ENCODE results near the gene AZI2.

Gene AZI2

DNA sequence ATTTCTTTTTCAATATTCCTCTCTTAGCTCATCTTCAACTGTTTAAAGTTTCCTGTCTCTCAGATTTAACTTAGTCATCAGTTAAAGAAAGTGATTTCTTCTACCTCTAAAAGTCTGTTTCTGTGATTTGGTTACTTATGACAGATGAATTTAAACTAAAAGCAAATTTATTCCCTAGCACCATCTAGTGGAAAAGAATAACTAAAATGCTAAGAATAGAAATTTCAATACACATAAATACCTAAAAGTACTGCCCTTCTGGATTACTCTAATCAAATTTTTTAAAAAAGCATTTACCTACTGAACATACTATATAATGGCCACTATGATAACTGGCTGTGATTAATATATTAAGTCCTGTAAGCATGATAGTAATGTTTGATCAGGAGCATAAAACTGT, 14.1 kb downstream of the AZI2 start:
- Histone ChIP-seq H3K36me3 (ENCODE audit: control insufficient read depth, insufficient read depth, low read length) (no peaks in the 10 kb centered on the region), H3K27me3 (ENCODE audit: control insufficient read depth, insufficient read depth, low read length) (no peaks in the 10 kb centered on the region), H3K9me3 (ENCODE audit: control insufficient read depth, insufficient read depth, low read length) (no peaks in the 10 kb centered on the region), H3K4me3 (ENCODE audit: low read depth, low read length) (no peak overlapping the region), H3K9ac (ENCODE audit: low read depth, low read length) (no peak overlapping the region), H3K4me1 (ENCODE audit: control insufficient read depth, insufficient read depth, low read length) (no peaks in the 10 kb centered on the region)

DNA sequence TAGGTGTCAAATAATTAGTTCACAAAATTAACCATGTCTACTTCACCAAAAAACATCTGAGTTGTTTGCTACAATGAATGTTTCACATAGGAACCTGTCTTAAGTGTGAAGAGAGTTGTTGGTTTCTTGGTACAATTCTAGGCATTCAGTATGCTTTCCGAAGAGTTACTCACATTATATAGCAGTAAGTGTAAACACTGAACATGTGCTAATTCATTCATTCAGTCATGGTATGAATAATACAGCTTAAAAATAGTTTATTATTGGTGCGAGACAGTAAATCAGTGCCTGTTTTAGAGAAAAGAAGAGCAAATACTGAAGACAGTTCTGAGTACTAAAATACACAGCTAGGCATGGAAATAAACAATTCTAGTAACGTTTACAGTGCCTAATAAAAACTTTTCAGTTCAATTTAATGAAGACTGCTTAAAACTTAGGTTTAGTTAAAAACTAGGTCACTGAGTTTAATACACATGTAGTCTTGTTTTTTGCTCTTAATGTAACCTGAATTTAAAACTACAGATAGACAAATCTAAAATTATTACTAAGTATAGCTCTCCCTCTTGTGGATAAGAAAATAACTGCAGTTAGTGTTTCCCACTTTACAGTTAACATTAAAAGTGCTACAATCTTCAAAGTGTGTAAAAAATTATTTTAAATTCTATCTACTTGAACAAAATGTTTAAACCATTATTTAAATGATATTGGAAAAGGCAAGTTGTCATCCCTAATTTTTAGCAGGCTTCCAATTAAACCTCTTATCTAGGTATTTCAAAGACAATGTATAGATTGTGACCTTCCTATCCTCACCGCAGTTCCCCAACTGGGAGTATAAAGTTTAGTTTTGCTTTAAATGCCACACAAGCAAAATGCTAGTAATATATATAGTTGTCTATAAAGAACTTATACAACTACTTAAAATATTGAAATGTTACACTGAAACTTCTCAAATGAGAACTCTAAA, 20.2 kb downstream of the AZI2 start:
- H3K4me1 ChIP-seq (ENCODE audit: control insufficient read depth, insufficient read depth, low read length) = no peaks in the 10 kb centered on the region
- no peak overlapping the region for H3K4me3 ChIP-seq (ENCODE audit: low read depth, low read length)
- H3K9ac ChIP-seq (ENCODE audit: low read depth, low read length) = no peak overlapping the region
- no peaks in the 10 kb centered on the region for H3K36me3 ChIP-seq (ENCODE audit: control insufficient read depth, insufficient read depth, low read length)
- no peaks in the 10 kb centered on the region for H3K27me3 ChIP-seq (ENCODE audit: control insufficient read depth, insufficient read depth, low read length)
- H3K9me3 ChIP-seq (ENCODE audit: control insufficient read depth, insufficient read depth, low read length) = no peaks in the 10 kb centered on the region

DNA sequence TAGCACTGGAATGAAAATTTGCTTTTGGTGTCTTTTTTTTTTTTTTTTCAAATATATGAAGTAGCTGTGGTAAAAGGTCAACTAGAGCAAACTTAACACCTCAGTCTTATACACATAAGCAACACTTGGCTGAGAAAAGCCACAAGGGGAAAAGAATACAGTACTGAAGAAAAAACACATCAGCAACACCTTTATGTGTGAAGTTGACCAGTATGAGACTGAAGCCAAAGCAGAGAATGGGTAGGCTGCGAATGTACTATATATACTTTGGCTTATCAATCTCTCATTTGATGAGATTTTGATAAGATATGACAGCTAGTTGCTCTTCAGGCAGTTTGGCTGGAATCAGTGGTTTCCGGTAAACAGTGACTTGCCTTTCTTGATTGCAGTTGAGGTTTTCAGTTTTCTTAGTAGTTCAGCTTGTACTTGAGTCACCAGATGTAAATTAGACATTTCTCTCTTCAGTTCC, 22.1 kb downstream of the AZI2 start:
- Histone ChIP-seq H3K9me3 (ENCODE audit: control insufficient read depth, insufficient read depth, low read length) (no peaks in the 10 kb centered on the region), H3K4me1 (ENCODE audit: control insufficient read depth, insufficient read depth, low read length) (no peaks in the 10 kb centered on the region), H3K4me3 (ENCODE audit: low read depth, low read length) (no peak overlapping the region), H3K27me3 (ENCODE audit: control insufficient read depth, insufficient read depth, low read length) (no peaks in the 10 kb centered on the region), H3K9ac (ENCODE audit: low read depth, low read length) (no peak overlapping the region), H3K36me3 (ENCODE audit: control insufficient read depth, insufficient read depth, low read length) (no peaks in the 10 kb centered on the region)

DNA sequence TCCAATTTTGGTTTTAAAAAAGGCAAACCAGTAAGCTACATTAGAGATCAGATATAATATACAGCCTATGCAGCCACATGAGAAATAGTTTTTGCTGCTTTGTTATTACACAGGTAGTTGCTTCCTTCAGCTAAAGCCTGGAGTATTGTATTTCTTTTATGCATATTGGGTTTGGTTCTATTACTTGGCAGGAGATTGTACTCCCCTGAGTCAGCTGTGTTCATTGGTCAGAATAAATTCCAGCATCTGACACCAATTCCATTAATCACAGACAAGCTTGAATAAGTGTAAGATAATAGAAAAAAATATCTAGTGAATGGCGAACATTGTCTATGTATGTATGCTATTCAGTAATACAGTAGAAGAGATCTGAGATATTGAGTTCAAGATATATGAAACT, 26.2 kb downstream of the AZI2 start:
- no peak overlapping the region for H3K4me3 ChIP-seq (ENCODE audit: low read depth, low read length)
- H3K4me1 ChIP-seq (ENCODE audit: control insufficient read depth, insufficient read depth, low read length) = no peaks in the 10 kb centered on the region
- H3K9me3 ChIP-seq (ENCODE audit: control insufficient read depth, insufficient read depth, low read length) = no peaks in the 10 kb centered on the region
- no peaks in the 10 kb centered on the region for H3K27me3 ChIP-seq (ENCODE audit: control insufficient read depth, insufficient read depth, low read length)
- no peak overlapping the region for H3K9ac ChIP-seq (ENCODE audit: low read depth, low read length)
- no peaks in the 10 kb centered on the region for H3K36me3 ChIP-seq (ENCODE audit: control insufficient read depth, insufficient read depth, low read length)

DNA sequence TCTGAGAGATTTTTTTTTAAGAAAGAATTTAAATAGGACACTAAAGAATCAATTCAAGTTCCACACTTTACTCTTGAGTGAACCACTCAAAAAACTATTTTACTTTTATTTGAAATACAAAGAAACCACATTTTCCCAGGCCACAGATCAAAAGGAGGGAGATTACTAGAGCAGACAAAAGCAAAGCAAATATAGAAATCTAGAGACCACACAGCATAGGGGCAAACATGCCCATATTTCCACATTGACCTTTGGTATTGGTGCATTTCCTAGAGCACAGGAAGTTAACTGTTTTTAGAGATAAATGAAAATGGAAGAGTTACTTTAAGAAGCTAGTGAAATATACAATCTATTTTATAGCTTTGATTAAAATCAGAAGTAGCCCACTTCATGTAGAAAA, 27.6 kb downstream of the AZI2 start:
- no peaks in the 10 kb centered on the region for H3K36me3 ChIP-seq (ENCODE audit: control insufficient read depth, insufficient read depth, low read length)
- no peaks in the 10 kb centered on the region for H3K4me1 ChIP-seq (ENCODE audit: control insufficient read depth, insufficient read depth, low read length)

DNA sequence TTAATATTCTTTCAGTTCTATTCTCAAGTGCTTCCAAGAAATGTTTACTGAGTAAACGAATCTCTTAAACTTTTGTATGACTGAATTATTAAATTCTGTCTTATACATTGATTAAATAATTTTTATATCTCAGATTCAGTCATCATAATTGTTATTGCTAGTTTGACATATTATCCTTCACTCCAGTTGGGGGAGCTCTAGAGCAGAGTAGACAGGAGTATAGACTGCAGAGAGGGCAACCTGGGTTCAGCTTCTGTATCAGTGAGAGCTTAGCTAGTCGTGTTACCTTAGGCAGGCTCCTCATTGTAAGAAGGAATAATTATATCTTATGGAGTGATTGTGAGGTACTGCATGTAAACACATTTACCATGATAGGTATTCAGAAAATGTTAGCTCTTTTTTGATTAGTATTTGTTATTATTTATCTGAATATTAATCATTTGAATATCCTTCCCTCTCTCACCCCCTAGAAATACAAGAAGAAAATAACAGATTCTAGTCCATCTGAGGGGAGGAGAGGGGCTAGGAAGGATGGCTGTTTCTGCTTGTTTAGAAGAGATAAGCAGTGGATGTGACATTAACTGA, 31.1 kb downstream of the AZI2 start:
- no peaks in the 10 kb centered on the region for H3K36me3 ChIP-seq (ENCODE audit: control insufficient read depth, insufficient read depth, low read length)
- H3K9ac ChIP-seq (ENCODE audit: low read depth, low read length) = no peak overlapping the region
- H3K9me3 ChIP-seq (ENCODE audit: control insufficient read depth, insufficient read depth, low read length) = no peaks in the 10 kb centered on the region
- no peak overlapping the region for H3K4me3 ChIP-seq (ENCODE audit: low read depth, low read length)
- H3K4me1 ChIP-seq (ENCODE audit: control insufficient read depth, insufficient read depth, low read length) = no peaks in the 10 kb centered on the region
- no peaks in the 10 kb centered on the region for H3K27me3 ChIP-seq (ENCODE audit: control insufficient read depth, insufficient read depth, low read length)

More for the DNA sequence above, 27.6 kb downstream of the AZI2 start:
- no peak overlapping the region for H3K4me3 ChIP-seq (ENCODE audit: low read depth, low read length)
- H3K9ac ChIP-seq (ENCODE audit: low read depth, low read length) = no peak overlapping the region
- no peaks in the 10 kb centered on the region for H3K9me3 ChIP-seq (ENCODE audit: control insufficient read depth, insufficient read depth, low read length)
- H3K27me3 ChIP-seq (ENCODE audit: control insufficient read depth, insufficient read depth, low read length) = no peaks in the 10 kb centered on the region

DNA sequence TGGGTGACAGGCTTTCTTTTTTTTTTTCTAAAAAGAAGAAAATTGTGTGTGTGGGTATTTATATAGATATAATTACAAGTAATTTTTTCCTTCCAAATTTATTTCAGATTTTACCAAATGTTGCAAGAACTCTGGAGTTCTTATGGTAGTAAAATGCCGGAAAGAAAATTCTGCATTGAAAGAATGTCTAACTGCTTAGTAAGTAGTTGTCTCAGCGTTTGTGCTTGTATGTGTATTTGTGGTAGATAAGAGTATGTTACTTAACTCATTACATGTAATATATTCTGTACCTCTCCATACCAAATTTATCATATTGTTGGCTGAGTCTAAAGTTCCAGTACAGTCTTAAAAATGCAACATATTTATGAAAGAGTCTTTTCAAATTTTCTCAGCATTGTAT, 32.4 kb downstream of the AZI2 start:
- H3K9me3 ChIP-seq (ENCODE audit: control insufficient read depth, insufficient read depth, low read length) = no peaks in the 10 kb centered on the region
- H3K4me1 ChIP-seq (ENCODE audit: control insufficient read depth, insufficient read depth, low read length) = no peaks in the 10 kb centered on the region
- no peaks in the 10 kb centered on the region for H3K27me3 ChIP-seq (ENCODE audit: control insufficient read depth, insufficient read depth, low read length)
- no peaks in the 10 kb centered on the region for H3K36me3 ChIP-seq (ENCODE audit: control insufficient read depth, insufficient read depth, low read length)
- H3K4me3 ChIP-seq (ENCODE audit: low read depth, low read length) = no peak overlapping the region
- H3K9ac ChIP-seq (ENCODE audit: low read depth, low read length) = no peak overlapping the region

DNA sequence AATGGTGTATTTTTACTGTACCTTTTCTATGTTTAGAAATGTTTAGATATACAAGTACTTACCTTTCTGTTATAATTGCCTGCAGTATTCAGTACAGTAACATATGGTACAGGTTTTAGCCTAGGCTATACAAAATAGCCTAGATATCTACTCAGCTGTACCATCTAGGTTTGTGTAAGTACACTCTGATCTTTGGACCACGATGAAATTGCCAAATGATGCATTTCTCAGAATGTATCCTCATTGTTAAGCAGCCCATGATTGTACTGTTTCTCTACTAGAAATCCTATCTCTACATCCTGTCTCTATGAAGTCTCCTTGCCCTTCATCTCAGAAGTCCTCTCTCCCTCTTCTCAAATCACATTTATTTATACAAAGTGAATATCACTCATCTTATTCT, 32.9 kb downstream of the AZI2 start:
- Histone ChIP-seq H3K4me1 (ENCODE audit: control insufficient read depth, insufficient read depth, low read length) (no peaks in the 10 kb centered on the region), H3K9me3 (ENCODE audit: control insufficient read depth, insufficient read depth, low read length) (no peaks in the 10 kb centered on the region)

DNA sequence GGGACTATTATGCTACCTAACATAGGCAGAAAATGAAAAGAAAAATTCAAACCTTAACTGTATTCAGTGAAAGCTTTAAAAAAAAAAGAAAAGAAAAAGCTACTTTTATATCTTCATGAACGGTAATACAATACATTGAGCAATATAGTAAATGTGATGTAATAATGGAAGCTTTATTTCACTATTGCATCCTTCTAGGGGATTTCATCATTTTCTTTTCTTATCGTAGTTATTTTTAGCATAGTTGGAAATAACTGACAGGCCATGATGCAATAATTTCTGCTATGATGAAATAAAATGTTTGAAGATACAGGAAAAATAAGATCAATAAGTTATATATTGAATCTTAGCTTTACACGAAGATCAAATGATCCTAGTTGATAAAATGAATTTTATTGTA, 40.4 kb downstream of the AZI2 start:
- H3K27me3 ChIP-seq (ENCODE audit: control insufficient read depth, insufficient read depth, low read length) = no peaks in the 10 kb centered on the region
- H3K9me3 ChIP-seq (ENCODE audit: control insufficient read depth, insufficient read depth, low read length) = no peaks in the 10 kb centered on the region
- H3K36me3 ChIP-seq (ENCODE audit: control insufficient read depth, insufficient read depth, low read length) = no peaks in the 10 kb centered on the region
- H3K4me1 ChIP-seq (ENCODE audit: control insufficient read depth, insufficient read depth, low read length) = no peaks in the 10 kb centered on the region
- no peak overlapping the region for H3K9ac ChIP-seq (ENCODE audit: low read depth, low read length)
- H3K4me3 ChIP-seq (ENCODE audit: low read depth, low read length) = no peak overlapping the region

More for the DNA sequence above, 32.9 kb downstream of the AZI2 start:
- H3K4me3 ChIP-seq (ENCODE audit: low read depth, low read length) = no peak overlapping the region
- no peaks in the 10 kb centered on the region for H3K27me3 ChIP-seq (ENCODE audit: control insufficient read depth, insufficient read depth, low read length)
- no peaks in the 10 kb centered on the region for H3K36me3 ChIP-seq (ENCODE audit: control insufficient read depth, insufficient read depth, low read length)
- no peak overlapping the region for H3K9ac ChIP-seq (ENCODE audit: low read depth, low read length)

DNA sequence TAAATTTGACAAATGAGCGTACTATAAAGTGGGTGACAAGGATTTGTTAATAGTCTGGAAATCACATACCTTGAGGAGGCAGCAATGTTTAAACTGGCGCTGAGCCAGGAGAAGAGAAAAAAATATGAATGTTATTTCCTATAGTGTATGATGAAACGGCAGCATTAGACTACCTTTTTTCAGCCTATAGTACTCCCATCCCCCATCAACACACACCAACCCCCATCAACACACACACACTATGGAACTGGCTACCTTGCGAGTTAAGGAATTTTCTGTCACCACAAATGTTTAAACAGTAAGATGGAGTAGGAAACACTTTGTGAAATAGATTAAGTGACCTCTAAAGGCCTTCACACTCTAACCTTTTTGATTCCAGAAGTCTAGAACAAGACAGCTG, 46.9 kb downstream of the AZI2 start:
- Histone ChIP-seq H3K36me3 (ENCODE audit: control insufficient read depth, insufficient read depth, low read length) (no peaks in the 10 kb centered on the region), H3K9me3 (ENCODE audit: control insufficient read depth, insufficient read depth, low read length) (no peaks in the 10 kb centered on the region), H3K4me1 (ENCODE audit: control insufficient read depth, insufficient read depth, low read length) (no peaks in the 10 kb centered on the region), H3K9ac (ENCODE audit: low read depth, low read length) (no peak overlapping the region), H3K27me3 (ENCODE audit: control insufficient read depth, insufficient read depth, low read length) (no peaks in the 10 kb centered on the region), H3K4me3 (ENCODE audit: low read depth, low read length) (no peak overlapping the region)

DNA sequence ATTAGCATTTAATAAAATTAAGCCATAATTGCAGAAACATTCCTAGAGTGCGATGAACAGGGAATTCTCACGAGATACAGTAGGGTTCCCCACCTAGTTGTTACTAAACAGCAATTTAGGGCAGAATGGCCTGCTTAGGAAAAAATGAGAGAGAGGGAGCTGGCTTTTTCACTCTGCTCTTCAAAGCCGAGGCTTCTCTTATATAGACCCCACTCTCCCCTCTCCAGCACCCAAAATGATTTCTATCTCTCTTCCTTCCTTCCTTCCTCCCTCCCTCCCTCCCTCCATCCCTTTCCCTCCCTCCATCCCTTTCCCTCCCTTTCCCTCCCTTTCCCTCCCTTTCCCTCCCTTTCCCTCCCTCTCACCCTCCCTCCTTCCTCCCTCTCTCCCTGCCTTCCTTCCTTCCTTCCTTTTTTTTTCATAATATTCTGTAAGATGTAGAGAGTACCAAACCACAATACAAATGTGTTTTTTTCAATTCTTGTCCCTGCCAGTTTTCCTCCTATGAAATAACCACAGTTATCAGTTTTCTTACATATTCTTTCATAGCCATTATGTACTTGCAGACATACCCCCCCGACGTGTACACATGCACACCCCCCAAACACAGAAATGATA, 48.2 kb downstream of the AZI2 start:
- Histone ChIP-seq H3K9ac (ENCODE audit: low read depth, low read length) (no peak overlapping the region), H3K27me3 (ENCODE audit: control insufficient read depth, insufficient read depth, low read length) (no peaks in the 10 kb centered on the region), H3K36me3 (ENCODE audit: control insufficient read depth, insufficient read depth, low read length) (no peaks in the 10 kb centered on the region), H3K4me3 (ENCODE audit: low read depth, low read length) (no peak overlapping the region), H3K4me1 (ENCODE audit: control insufficient read depth, insufficient read depth, low read length) (no peaks in the 10 kb centered on the region), H3K9me3 (ENCODE audit: control insufficient read depth, insufficient read depth, low read length) (no peaks in the 10 kb centered on the region)

DNA sequence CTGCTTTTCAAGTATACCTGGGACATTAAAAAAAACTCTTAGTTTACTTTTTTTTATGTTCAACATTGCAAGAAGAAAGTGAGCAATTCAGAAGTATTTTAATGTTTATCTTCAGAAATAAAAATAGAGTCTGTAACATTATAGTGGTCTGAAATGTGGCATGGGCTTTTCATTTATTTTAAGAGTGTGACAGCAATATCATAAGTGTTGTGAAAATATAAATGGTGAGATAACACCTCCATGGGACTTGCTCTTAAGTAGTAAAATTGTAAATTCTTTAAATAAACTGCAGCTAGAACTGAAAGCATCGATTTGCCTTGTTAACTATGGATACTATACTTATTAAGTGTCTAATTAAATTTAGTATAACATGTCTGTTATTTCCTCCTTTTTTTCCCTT, 48.9 kb downstream of the AZI2 start:
- Histone ChIP-seq H3K27me3 (ENCODE audit: control insufficient read depth, insufficient read depth, low read length) (no peaks in the 10 kb centered on the region), H3K9me3 (ENCODE audit: control insufficient read depth, insufficient read depth, low read length) (no peaks in the 10 kb centered on the region), H3K4me1 (ENCODE audit: control insufficient read depth, insufficient read depth, low read length) (no peaks in the 10 kb centered on the region), H3K36me3 (ENCODE audit: control insufficient read depth, insufficient read depth, low read length) (no peaks in the 10 kb centered on the region), H3K4me3 (ENCODE audit: low read depth, low read length) (no peak overlapping the region), H3K9ac (ENCODE audit: low read depth, low read length) (no peak overlapping the region)

Data from iPS-15b (cell line).